Bronchial epithelial cell (primary cell): ENCODE measurements around the gene SPRED3. TPM values are rescaled to one million over a fixed set of nuclear protein-coding genes. Genes with fewer than 3 reads are reported as not detected.

ENCODE experiments used
- DNase-seq: peaks from one replicate; pipeline ENCODE4 v3.0.0-alpha.2; 2010; ENCODE audit warnings: low read depth
- FAIRE-seq: peaks from 2 replicates; lab custom pipeline; 2011; peaks lifted over from hg19 to GRCh38; lab: Jason Lieb, UNC
- H3K27me3 ChIP-seq: 2 replicates; pipeline ENCODE4 v1.5.1; 2011; ENCODE audit warnings: low read length; ENCODE audit not compliant: control insufficient read depth, insufficient read depth
- H3K36me3 ChIP-seq: 2 replicates; pipeline ENCODE4 v1.5.1; 2011; ENCODE audit warnings: low read length; ENCODE audit not compliant: control insufficient read depth, insufficient read depth
- H3K4me3 ChIP-seq: 2 replicates; pipeline ENCODE4 v1.5.1; 2011; ENCODE audit warnings: mild to moderate bottlenecking, low read depth, low read length, control low read depth
- CTCF ChIP-seq: IDR thresholded peaks from 2 replicates; pipeline ENCODE4 v1.5.1; 2011; ENCODE audit warnings: mild to moderate bottlenecking, moderate library complexity, low read length, control low read depth, inconsistent platforms; ENCODE audit not compliant: insufficient read depth, severe bottlenecking
- total RNA-seq: library from RNA; depleted of rRNA; stranded (reverse); fragments of >200 nt; gene quantifications from 2 replicates; pipeline ENCODE4 v1.2.1, GENCODE V29; 2014

SPRED3 gene
- total RNA-seq, 1 donor from 2014 or later = 0.26 TPM

GRCh38 chr19:38413416-38413815, 24.9 kb downstream of the SPRED3 start:
- no peak for TF ChIP-seq CTCF
- DNase-seq = no peak
- Histone ChIP-seq H3K27me3 (no peaks in the 10 kb centered on the region), H3K36me3 (no peaks in the 10 kb centered on the region), H3K4me3 (no peak overlapping the region)
- FAIRE-seq = peak; percentile 80

- FAIRE-seq = peak; percentile 86
- Histone ChIP-seq H3K4me3 (no peak overlapping the region), H3K27me3 (no peaks in the 10 kb centered on the region), H3K36me3 (no peaks in the 10 kb centered on the region)
- DNase-seq = no peak
- no peak for TF ChIP-seq CTCF
Measured at GRCh38 chr19:38417146-38417543, 28.6 kb downstream of the SPRED3 start.

- Histone ChIP-seq H3K4me3 (peak overlapping the region; percentile 17), H3K36me3 (no peaks in the 10 kb centered on the region), H3K27me3 (no peaks in the 10 kb centered on the region)
- FAIRE-seq (no peak), DNase-seq (peak; percentile 32)
- no peak for TF ChIP-seq CTCF
Measured at GRCh38 chr19:38417544-38418506, 29.3 kb downstream of the SPRED3 start.

GRCh38 chr19:38420935-38421334, 32.4 kb downstream of the SPRED3 start:
- FAIRE-seq (no peak), DNase-seq (no peak)
- no peak for TF ChIP-seq CTCF
- Histone ChIP-seq H3K36me3 (no peaks in the 10 kb centered on the region), H3K4me3 (no peak overlapping the region), H3K27me3 (no peaks in the 10 kb centered on the region)

GRCh38 chr19:38421856-38422255, 33.4 kb downstream of the SPRED3 start:
- Histone ChIP-seq H3K36me3 (no peaks in the 10 kb centered on the region), H3K4me3 (no peak overlapping the region), H3K27me3 (no peaks in the 10 kb centered on the region)
- no peak for DNase-seq
- TF ChIP-seq CTCF = no peak
- no peak for FAIRE-seq
